Measurements from ENCODE around the gene ZNF460. TPM values are rescaled to one million over a fixed set of nuclear protein-coding genes. Genes with fewer than 3 reads are reported as not detected.

The ZNF460 gene
- total and polyA plus RNA-seq, 2 of the 8 experiments (the other 6 are each of a cell fraction or from before 2014, with no cell fraction given) = 9.3 to 57.9 TPM

GRCh38 chr19:57334191-57334590 lies 53.9 kb downstream of the ZNF460 start:
- WGBS, 2 experiments (ENCODE audit: extremely low coverage in 1 of 2, insufficient coverage in 1 of 2, insufficient read length in 1 of 2, insufficient replicate concordance in 2 of 2, low coverage in 1 of 2, low lambda C conversion rate in 2 of 2, missing lambda C conversion rate in 1 of 2) = 88% methylated on average over 4 of the region's 4 CpGs; no CpG with 5 or more reads in 1 of the 2 experiments

More at GRCh38 chr19:57334191-57334590, 53.9 kb downstream of the ZNF460 start:
- Histone ChIP-seq H3K79me2 (ENCODE audit: control insufficient read depth in 1 of 2, insufficient read depth in 2 of 2, low read length in 2 of 2) (no peaks in the 10 kb centered on the region), H4K91ac (replicated peaks; ENCODE audit: insufficient read length, low read length) (no peak overlapping the region), H3K23me2 (ENCODE audit: low read depth, low read length) (no peaks in the 10 kb centered on the region), H3K27me3 (replicated peaks in 1 of 4; ENCODE audit: control insufficient read depth in 3 of 4, extremely low read depth in 1 of 4, insufficient read depth in 3 of 4, low read length in 3 of 4) (no peaks in the 10 kb centered on the region), H3K14ac (ENCODE audit: insufficient read length) (no peak overlapping the region), H4K8ac (ENCODE audit: extremely low read depth, insufficient read depth, low read length) (no peak overlapping the region), H2BK20ac (ENCODE audit: low read length) (no peak overlapping the region), H3K4me1 (replicated peaks in 1 of 4; ENCODE audit: control insufficient read depth in 3 of 4, insufficient read depth in 4 of 4, low read length in 3 of 4) (no peaks in the 10 kb centered on the region), H3K23ac (ENCODE audit: insufficient read length) (no peak overlapping the region), H3K9ac (replicated peaks in 1 of 4; ENCODE audit: extremely low read depth in 1 of 4, low read depth in 3 of 4, low read length in 3 of 4) (no peak overlapping the region), H2BK12ac (ENCODE audit: low read depth, low read length) (no peak overlapping the region), H3K79me1 (ENCODE audit: low read depth, low read length) (no peaks in the 10 kb centered on the region), H2AFZ (ENCODE audit: low read length) (no peak overlapping the region), H3K27ac (ENCODE audit: low read depth, low read length) (no peak overlapping the region), H2BK120ac (replicated peaks; ENCODE audit: low read depth, low read length) (no peak overlapping the region), H2AK5ac (ENCODE audit: low read depth, low read length) (no peak overlapping the region), H3K4me3 (ENCODE audit: extremely low read depth in 1 of 4, insufficient read depth in 2 of 4, low read depth in 3 of 4, low read length in 4 of 4) (no peak overlapping the region), H3K4me2 (ENCODE audit: insufficient read depth in 1 of 2, low read depth in 2 of 2, low read length in 2 of 2) (no peak overlapping the region), H3K56ac (replicated peaks; ENCODE audit: insufficient read length, low read depth, low read length) (no peak overlapping the region), H2BK15ac (ENCODE audit: low read length) (no peak overlapping the region), H3K36me3 (ENCODE audit: control insufficient read depth in 2 of 4, insufficient read depth in 4 of 4, low read length in 3 of 4) (peaks cover 0 to 10% (median under 1%) of the 10 kb centered on the region in 4 experiments; a peak in 3 of 8 replicates), H2BK5ac (ENCODE audit: low read depth, low read length) (no peak overlapping the region), H3K4ac (replicated peaks; ENCODE audit: insufficient read length, low read depth, low read length) (no peak overlapping the region), H4K20me1 (replicated peaks in 1 of 2; ENCODE audit: control insufficient read depth in 1 of 2, insufficient read depth in 2 of 2, low read length in 2 of 2) (peaks cover 0 to 3% of the 10 kb centered on the region in 2 experiments), H4K5ac (ENCODE audit: insufficient read length, low read depth, low read length) (no peak overlapping the region), H3K18ac (ENCODE audit: extremely low read depth, low read length) (no peak overlapping the region), H3K9me3 (ENCODE audit: insufficient read depth in 2 of 2, low read depth in 1 of 2, low read length in 1 of 2) (no peaks in the 10 kb centered on the region)
- POLR2A ChIA-PET (ENCODE audit: partially characterized antibody) = interaction anchor here (1.1 to 1.9 kb wide), 5 partner anchors 9 to 94 kb away, joined by 3 to 4 read pairs (median 3); partner anchors contain the start of genes ZNF304 and ZNF805
- FAIRE-seq (no peak), DNase-seq (ENCODE audit: low read depth in 1 of 2, low spot score in 2 of 2) (no peak)
- no peak for TF ChIP-seq EGR1 (IDR thresholded peaks at IDR 0.05; ENCODE audit: borderline replicate concordance, low read depth, low read length)
- TF ChIP-seq KDM1A (IDR thresholded peaks at IDR 0.05; ENCODE audit: borderline replicate concordance, low read length) = no peak
- TF ChIP-seq SIN3A (conservative IDR thresholded peaks at IDR 0.05 in 1 of 2, IDR thresholded peaks at IDR 0.05 in 1 of 2; ENCODE audit: low read depth in 1 of 2, low read length in 2 of 2) = no peak
- no peak for TF ChIP-seq RFX5 (IDR thresholded peaks at IDR 0.05; ENCODE audit: borderline replicate concordance, low read depth, low read length)
- TF ChIP-seq, protein P1, sequence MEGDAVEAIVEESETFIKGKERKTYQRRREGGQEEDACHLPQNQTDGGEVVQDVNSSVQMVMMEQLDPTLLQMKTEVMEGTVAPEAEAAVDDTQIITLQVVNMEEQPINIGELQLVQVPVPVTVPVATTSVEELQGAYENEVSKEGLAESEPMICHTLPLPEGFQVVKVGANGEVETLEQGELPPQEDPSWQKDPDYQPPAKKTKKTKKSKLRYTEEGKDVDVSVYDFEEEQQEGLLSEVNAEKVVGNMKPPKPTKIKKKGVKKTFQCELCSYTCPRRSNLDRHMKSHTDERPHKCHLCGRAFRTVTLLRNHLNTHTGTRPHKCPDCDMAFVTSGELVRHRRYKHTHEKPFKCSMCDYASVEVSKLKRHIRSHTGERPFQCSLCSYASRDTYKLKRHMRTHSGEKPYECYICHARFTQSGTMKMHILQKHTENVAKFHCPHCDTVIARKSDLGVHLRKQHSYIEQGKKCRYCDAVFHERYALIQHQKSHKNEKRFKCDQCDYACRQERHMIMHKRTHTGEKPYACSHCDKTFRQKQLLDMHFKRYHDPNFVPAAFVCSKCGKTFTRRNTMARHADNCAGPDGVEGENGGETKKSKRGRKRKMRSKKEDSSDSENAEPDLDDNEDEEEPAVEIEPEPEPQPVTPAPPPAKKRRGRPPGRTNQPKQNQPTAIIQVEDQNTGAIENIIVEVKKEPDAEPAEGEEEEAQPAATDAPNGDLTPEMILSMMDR (IDR thresholded peaks at IDR 0.05; ENCODE audit: control extremely low read depth in 1 of 3, insufficient read depth in 1 of 3, low read depth in 1 of 3, low read length in 3 of 3) = no peak
- no peak for TF ChIP-seq GTF2F1 (IDR thresholded peaks at IDR 0.05; ENCODE audit: borderline replicate concordance, low read depth, low read length)
- no peak for TF ChIP-seq POLR2A (IDR thresholded peaks at IDR 0.05; ENCODE audit: control extremely low read depth in 1 of 2, low read depth in 2 of 2, low read length in 2 of 2)
- TF ChIP-seq RAD21 (IDR thresholded peaks at IDR 0.05 in 1 of 2, conservative IDR thresholded peaks at IDR 0.05 in 1 of 2; ENCODE audit: low read depth in 2 of 2, low read length in 2 of 2) = no peak
- CTCF ChIA-PET (ENCODE audit: partially characterized antibody) = interaction anchor here (1.4 kb wide), 1 partner anchor 230 kb away, joined by 6 read pairs; no protein-coding TSS in a partner anchor
